Measurements from ENCODE around the gene CCDC102B.

Gene CCDC102B

DNA sequence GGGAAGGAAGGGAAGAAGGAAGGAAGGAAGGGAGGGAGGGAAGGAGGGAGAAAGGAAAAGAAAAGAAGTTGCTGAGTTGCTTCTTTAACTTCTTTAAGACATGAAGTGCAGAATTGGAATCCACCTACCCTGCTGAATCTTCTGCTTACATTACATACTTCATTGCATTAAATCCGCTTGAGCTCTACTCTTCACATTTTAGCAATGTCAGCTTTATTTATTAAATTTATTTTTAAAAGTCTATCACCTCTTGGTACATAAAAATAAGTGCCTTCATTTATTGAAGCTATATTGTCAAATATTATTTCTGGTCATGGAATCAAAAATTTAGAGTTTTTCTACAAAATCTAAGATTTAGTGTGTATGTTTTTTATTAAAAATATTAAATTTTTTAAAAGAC, 284.6 kb downstream of the CCDC102B start:
- no peak for DNase-seq (ENCODE audit: low read depth, low spot score)

DNA sequence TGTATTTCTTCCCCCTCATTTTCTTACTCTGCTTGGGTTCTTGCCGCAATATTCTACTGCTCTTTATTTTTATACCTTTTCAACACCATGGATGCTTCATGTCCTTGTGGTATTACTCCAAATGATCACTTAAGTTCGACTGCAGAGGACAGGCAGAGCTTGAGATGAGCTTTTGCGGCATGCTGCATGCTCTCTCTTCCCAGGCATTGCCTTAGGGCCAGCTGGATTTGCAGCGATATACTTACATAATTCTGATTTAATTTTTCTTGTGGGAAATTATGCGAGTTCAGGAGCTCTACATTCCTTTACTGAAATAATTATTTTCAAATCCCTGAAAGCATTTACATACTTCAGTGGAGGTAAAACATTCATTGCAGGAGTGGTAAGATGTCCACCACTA, 288.1 kb downstream of the CCDC102B start:
- DNase-seq (ENCODE audit: low read depth, low spot score) = no peak

GRCh38 chr18:69088973-69089372, 291.1 kb downstream of the CCDC102B start:
- DNase-seq (ENCODE audit: low read depth, low spot score) = no peak

DNA sequence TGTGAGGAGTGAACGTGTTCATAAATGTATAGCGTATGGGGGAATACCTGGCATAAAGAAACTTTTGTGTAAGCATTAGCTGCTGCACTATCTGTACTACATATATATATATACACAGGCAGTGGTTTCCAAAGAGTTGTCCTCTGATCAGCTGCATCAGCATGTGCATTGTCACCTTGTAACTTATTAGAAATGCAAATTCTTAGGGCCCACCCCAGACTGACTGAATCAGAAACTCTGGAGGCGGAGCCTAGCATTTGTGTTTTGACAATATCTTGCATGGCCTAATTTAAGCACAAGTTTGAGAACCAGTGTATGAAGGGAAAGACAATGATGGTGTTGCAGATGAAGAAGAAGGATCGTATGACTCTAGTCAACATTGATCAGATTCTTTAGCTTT, 299.5 kb downstream of the CCDC102B start:
- no peak for DNase-seq (ENCODE audit: low read depth, low spot score)

DNA sequence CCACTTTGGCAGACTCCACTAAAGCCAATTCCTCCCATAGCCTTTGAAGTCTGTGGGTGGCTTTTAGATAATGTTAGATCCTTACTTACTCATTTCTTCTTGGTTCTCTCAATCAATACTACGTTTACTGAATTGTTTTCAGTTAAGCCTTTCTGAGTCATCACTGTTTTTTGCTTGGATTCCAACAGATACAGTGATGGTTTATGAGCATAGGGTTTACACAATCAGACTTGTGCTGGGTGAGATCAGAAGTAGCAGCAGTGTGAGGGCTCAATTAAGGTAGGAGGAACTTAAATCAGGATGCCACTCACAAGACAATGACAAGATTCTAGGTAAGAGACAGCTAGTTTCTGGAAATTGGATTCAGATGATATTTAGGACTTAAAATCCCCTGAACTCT, 305.1 kb downstream of the CCDC102B start:
- no peak for DNase-seq (ENCODE audit: low read depth, low spot score)

Measured in iPS DF 19.7 (cell line).